Fibroblast of lung (primary cell): Measurements from ENCODE around the gene FNDC10. TPM values are rescaled to one million over a fixed set of nuclear protein-coding genes. Genes with fewer than 3 reads are reported as not detected.

ENCODE experiments used
- DNase-seq, 2 donors: peaks; one replicate each; pipeline versions ENCODE4 v3.0.0 to v3.0.0-alpha.2; 2010; ENCODE audit warnings: low read depth in 2 of 2
- H2AFZ ChIP-seq: 2 replicates; pipeline ENCODE4 v1.5.1; 2012; ENCODE audit warnings: low read length, control low read depth, inconsistent platforms
- H3K27ac ChIP-seq: 2 replicates; pipeline ENCODE4 v1.5.1; 2011; ENCODE audit warnings: low read length, control low read depth; ENCODE audit not compliant: insufficient read depth
- H3K27me3 ChIP-seq: 2 replicates; pipeline ENCODE4 v1.5.1; 2011; ENCODE audit warnings: mild to moderate bottlenecking, low read length; ENCODE audit not compliant: control insufficient read depth, insufficient read depth
- H3K36me3 ChIP-seq: 2 replicates; pipeline ENCODE4 v1.5.1; 2011; ENCODE audit warnings: low read length; ENCODE audit not compliant: control insufficient read depth, insufficient read depth
- H3K4me1 ChIP-seq: 2 replicates; pipeline ENCODE4 v1.5.1; 2011; ENCODE audit warnings: low read length; ENCODE audit not compliant: control insufficient read depth, insufficient read depth; ENCODE audit errors: extremely low read depth
- H3K4me2 ChIP-seq: 2 replicates; pipeline ENCODE4 v1.5.1; 2011; ENCODE audit warnings: low read length, control low read depth; ENCODE audit not compliant: insufficient read depth; ENCODE audit errors: extremely low read depth
- H3K4me3 ChIP-seq, 4 experiments: fragments of 200-600 bp in 1 of 4; sonication (generic) in 1 of 4; replicated peaks in 1 of 4; 2 replicates each; pipeline ENCODE4 v1.5.1; 2011 to 2016; ENCODE audit warnings: low read length in 4 of 4, low read depth in 3 of 4, mild to moderate bottlenecking in 3 of 4, control low read depth in 2 of 4, inconsistent platforms in 1 of 4, mixed read lengths in 1 of 4; ENCODE audit not compliant: insufficient read depth in 1 of 4; ENCODE audit errors: control extremely low read depth in 1 of 4
- H3K79me2 ChIP-seq: 2 replicates; pipeline ENCODE4 v1.5.1; 2012; ENCODE audit warnings: mild to moderate bottlenecking, low read length, inconsistent platforms; ENCODE audit not compliant: control insufficient read depth, insufficient read depth
- H3K9ac ChIP-seq: 2 replicates; pipeline ENCODE4 v1.5.1; 2011; ENCODE audit warnings: mild to moderate bottlenecking, low read length, control low read depth; ENCODE audit not compliant: insufficient read depth
- H3K9me3 ChIP-seq: 2 replicates; pipeline ENCODE4 v1.5.1; 2012; ENCODE audit warnings: low read depth, low read length; ENCODE audit not compliant: control insufficient read depth, insufficient read depth
- H4K20me1 ChIP-seq: 2 replicates; pipeline ENCODE4 v1.5.1; 2011; ENCODE audit warnings: low read length; ENCODE audit not compliant: control insufficient read depth, insufficient read depth; ENCODE audit errors: extremely low read depth
- EZH2 ChIP-seq: IDR thresholded peaks from 2 replicates; pipeline ENCODE4 v1.5.1; 2012; ENCODE audit warnings: low read length, control low read depth, mild to moderate bottlenecking; ENCODE audit errors: missing control alignments
- polyA plus RNA-seq, 2 donors: library from polyadenylated mRNA; depleted of rRNA in 1 of 2; stranded (reverse) in 1 of 2; unstranded in 1 of 2; fragments of >200 nt; gene quantifications; 2 replicates each; pipeline ENCODE4 v1.2.1, GENCODE V29; 2011 to 2012; ENCODE audit warnings: missing spikeins in 1 of 2
- total RNA-seq: library from RNA; depleted of rRNA; stranded (reverse); fragments of >200 nt; gene quantifications from 2 replicates; pipeline ENCODE4 v1.2.1, GENCODE V29; 2014
- TF ChIP-seq, protein P1 (sequence below), 2 donors: IDR thresholded peaks in 1 of 2; conservative IDR thresholded peaks in 1 of 2; 1 replicate in 1 of 2; 2 replicates in 1 of 2; pipeline ENCODE4 v1.5.1; 2011 to 2012; ENCODE audit warnings: low read length in 2 of 2, control low read depth in 1 of 2, inconsistent platforms in 1 of 2, low read depth in 1 of 2, mild to moderate bottlenecking in 1 of 2

Gene FNDC10
- total and polyA plus RNA-seq, 2 donors (not counting 1 experiment from before 2014, with no cell fraction given): 0.50 to 2.0 TPM

DNA sequence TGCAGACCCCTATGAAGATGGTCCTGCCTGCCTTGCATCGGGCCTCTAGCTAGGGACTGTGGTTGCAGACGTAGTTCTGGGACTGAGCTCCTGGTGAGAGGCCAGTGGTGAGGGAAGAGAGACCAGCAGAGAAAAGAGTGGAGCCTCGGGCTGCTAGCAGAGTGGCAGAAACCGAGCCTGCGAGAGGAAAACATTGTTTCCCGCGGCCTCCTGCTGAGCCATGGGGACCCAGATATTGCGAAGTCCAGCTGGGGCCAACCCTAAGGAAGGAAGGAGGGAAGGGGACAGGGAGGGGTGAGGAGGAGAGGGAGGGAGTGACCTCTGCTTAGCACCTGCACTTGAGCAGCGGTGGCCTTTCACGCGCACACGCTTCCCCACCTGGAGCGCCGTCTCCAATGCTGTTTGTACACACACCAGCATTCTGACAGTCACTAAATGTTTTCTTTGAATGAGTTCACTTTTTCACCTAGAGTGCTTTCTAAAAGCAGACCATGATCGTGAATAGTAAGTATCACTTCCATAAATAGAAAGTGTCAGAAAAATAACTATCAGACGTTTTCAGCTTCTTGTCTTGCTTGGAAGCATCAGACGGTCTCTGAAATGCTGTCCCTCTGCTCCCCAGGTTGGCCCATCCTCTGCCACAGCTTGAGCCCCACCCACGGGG lies 2.5 kb upstream of the FNDC10 start:
- H3K4me3 ChIP-seq: no peak overlapping the region
- H3K4me2 ChIP-seq: no peak overlapping the region
- peaks cover 4% of the 10 kb centered on the region for H3K27me3 ChIP-seq
- TF ChIP-seq EZH2: no peak
- TF ChIP-seq, protein P1, sequence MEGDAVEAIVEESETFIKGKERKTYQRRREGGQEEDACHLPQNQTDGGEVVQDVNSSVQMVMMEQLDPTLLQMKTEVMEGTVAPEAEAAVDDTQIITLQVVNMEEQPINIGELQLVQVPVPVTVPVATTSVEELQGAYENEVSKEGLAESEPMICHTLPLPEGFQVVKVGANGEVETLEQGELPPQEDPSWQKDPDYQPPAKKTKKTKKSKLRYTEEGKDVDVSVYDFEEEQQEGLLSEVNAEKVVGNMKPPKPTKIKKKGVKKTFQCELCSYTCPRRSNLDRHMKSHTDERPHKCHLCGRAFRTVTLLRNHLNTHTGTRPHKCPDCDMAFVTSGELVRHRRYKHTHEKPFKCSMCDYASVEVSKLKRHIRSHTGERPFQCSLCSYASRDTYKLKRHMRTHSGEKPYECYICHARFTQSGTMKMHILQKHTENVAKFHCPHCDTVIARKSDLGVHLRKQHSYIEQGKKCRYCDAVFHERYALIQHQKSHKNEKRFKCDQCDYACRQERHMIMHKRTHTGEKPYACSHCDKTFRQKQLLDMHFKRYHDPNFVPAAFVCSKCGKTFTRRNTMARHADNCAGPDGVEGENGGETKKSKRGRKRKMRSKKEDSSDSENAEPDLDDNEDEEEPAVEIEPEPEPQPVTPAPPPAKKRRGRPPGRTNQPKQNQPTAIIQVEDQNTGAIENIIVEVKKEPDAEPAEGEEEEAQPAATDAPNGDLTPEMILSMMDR (conservative IDR thresholded peaks at IDR 0.05 in 1 of 2, IDR thresholded peaks at IDR 0.05 in 1 of 2; ENCODE audit: low read depth in 1 of 2, low read length in 2 of 2): no peak
- H3K36me3 ChIP-seq: no peaks in the 10 kb centered on the region
- H3K79me2 ChIP-seq: no peaks in the 10 kb centered on the region
- H3K4me1 ChIP-seq: peaks cover 1% of the 10 kb centered on the region
- no peak overlapping the region for H3K27ac ChIP-seq
- no peaks in the 10 kb centered on the region for H4K20me1 ChIP-seq
- no peak for DNase-seq
- H3K9ac ChIP-seq: no peak overlapping the region
- no peaks in the 10 kb centered on the region for H3K9me3 ChIP-seq
- H2AFZ ChIP-seq: no peak overlapping the region

DNA sequence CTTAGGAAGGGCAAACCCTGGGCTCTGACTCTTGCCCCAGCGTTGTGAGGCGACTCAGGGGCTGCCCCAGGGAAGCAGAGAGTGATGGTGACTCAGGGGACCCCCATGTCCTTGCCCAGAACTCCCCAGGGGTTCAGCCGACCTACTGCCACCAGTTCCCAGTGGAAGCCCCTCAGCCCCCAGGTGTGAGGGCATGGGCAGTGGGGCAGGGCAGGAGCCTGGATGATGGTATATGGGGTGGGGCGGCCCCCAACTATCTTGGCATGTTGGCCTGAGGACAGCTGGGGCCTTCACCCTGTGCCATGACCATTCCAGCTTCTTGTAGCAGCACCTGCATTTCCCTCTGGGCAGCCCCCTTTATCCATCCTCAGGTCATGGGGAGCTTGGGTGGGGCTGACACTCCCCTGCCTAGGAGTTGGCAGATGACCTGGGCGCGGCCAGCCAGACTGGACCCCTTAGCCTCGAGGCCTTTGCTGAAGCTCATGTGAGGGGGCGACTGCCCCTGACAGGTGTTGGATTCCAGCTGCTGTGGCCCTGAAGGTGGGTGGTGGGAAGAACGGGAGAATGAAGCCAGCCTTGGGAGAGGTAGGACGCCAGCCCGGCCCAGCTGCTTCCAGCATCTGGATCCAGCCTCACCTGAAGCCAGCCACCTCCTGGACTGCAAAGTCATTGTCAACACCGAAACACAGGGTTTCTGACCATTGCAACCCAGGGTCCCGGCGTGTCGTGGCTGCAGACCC lies 1.8 kb upstream of the FNDC10 start:
- Histone ChIP-seq H3K27me3 (peaks cover 4% of the 10 kb centered on the region), H3K4me3 (no peak overlapping the region), H3K79me2 (no peaks in the 10 kb centered on the region), H3K9me3 (no peaks in the 10 kb centered on the region), H3K4me2 (no peak overlapping the region), H3K4me1 (peaks cover 2% of the 10 kb centered on the region), H4K20me1 (no peaks in the 10 kb centered on the region), H3K9ac (no peak overlapping the region), H3K36me3 (no peaks in the 10 kb centered on the region), H3K27ac (no peak overlapping the region), H2AFZ (no peak overlapping the region)
- TF ChIP-seq, protein P1 (conservative IDR thresholded peaks at IDR 0.05 in 1 of 2, IDR thresholded peaks at IDR 0.05 in 1 of 2; ENCODE audit: low read depth in 1 of 2, low read length in 2 of 2): no peak
- TF ChIP-seq EZH2: no peak
- DNase-seq: no peak

DNA sequence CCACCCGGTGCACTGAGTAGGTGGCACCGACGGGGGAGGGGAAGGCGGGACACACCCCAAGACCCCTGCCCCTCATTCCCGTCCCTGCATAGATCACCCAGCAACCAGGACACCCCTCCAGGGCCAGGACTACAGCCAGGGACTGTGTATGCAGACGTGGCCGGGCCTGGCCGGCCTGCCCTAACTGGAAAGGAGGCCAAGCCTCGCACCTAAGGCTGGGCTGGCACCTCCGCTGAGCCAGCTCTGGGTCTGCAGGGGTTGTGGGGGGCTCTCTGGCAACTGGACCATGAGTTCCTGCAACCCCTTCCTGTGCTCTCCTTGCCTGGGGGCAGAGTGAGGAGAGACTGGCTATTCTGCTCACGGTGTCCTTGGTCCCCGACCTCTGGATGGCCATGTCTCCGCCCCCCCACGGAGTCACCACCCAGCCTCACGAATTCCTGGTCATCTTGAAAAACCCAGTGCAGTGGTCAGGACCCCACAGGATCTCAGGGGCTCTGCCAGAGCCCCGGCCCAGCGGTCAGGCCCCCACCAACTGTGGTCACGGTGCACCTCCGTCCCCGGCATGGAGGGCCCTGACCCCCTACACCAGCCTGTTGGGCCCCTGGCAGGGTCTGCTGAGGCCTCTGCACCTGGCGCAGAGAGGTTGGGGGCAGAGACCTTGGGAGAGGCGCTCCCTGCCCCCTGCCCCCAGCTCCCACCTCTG lies 1.1 kb upstream of the FNDC10 start:
- Histone ChIP-seq H3K79me2 (no peaks in the 10 kb centered on the region), H3K9ac (no peak overlapping the region), H3K27ac (no peak overlapping the region), H2AFZ (no peak overlapping the region), H3K4me3 (no peak overlapping the region), H3K36me3 (no peaks in the 10 kb centered on the region), H3K27me3 (peaks cover 11% of the 10 kb centered on the region), H3K9me3 (no peaks in the 10 kb centered on the region), H4K20me1 (no peaks in the 10 kb centered on the region), H3K4me2 (no peak overlapping the region), H3K4me1 (peaks cover 2% of the 10 kb centered on the region)
- TF ChIP-seq, protein P1 (conservative IDR thresholded peaks at IDR 0.05 in 1 of 2, IDR thresholded peaks at IDR 0.05 in 1 of 2; ENCODE audit: low read depth in 1 of 2, low read length in 2 of 2): no peak
- no peak for DNase-seq
